T-helper 1 cell (primary cell): ENCODE results near the gene POGLUT3.
A peak's percentile ranks its signal among the peaks of the same experiment; 100 is the strongest.

Experiments
- DNase-seq, 5 donors: peaks; one replicate each; pipeline ENCODE4 v3.0.0-alpha.2; 2012 to 2020

POGLUT3 gene

GRCh38 chr11:108500169-108500568, 2.0 kb upstream of the POGLUT3 start:
- DNase-seq: no peak

- no peak for DNase-seq
Measured at GRCh38 chr11:108498816-108499408, 728 bp upstream of the POGLUT3 start.

GRCh38 chr11:108497317-108498045, 703 bp downstream of the POGLUT3 start:
- peak; percentile 46 to 85 (median 65) for DNase-seq

GRCh38 chr11:108496643-108497256, 1.4 kb downstream of the POGLUT3 start:
- no peak for DNase-seq

GRCh38 chr11:108495326-108495725, 2.9 kb downstream of the POGLUT3 start:
- DNase-seq: no peak

GRCh38 chr11:108494182-108494581, 4.0 kb downstream of the POGLUT3 start:
- no peak for DNase-seq

GRCh38 chr11:108491936-108492335, 6.2 kb downstream of the POGLUT3 start:
- DNase-seq: no peak

- no peak for DNase-seq
Measured at GRCh38 chr11:108486828-108487227, 11.4 kb downstream of the POGLUT3 start.

GRCh38 chr11:108486331-108486730, 11.9 kb downstream of the POGLUT3 start:
- no peak for DNase-seq

GRCh38 chr11:108483163-108483562, 15.0 kb downstream of the POGLUT3 start:
- DNase-seq: no peak

GRCh38 chr11:108474664-108475463, 23.3 kb downstream of the POGLUT3 start:
- DNase-seq: no peak

GRCh38 chr11:108472681-108473080, 25.5 kb downstream of the POGLUT3 start:
- no peak for DNase-seq

- no peak for DNase-seq
Measured at GRCh38 chr11:108468478-108468864, 29.7 kb downstream of the POGLUT3 start.

- DNase-seq: peak; percentile 86 to 96 (median 91)
Measured at GRCh38 chr11:108467091-108467823, 30.9 kb downstream of the POGLUT3 start, which contains the start of gene C11orf65. Gene C11orf65 (minus strand): TSS chr11:108467529. CDS start chr11:108461559, 5,970 bp downstream.

GRCh38 chr11:108466405-108466804, 31.8 kb downstream of the POGLUT3 start:
- DNase-seq: no peak

- DNase-seq: no peak
Measured at GRCh38 chr11:108453207-108453835, 44.9 kb downstream of the POGLUT3 start.
